Thyroid gland (tissue), 4 donors: Measurements from ENCODE around the gene TNFSF13. TPM values are rescaled to one million over a fixed set of nuclear protein-coding genes. Genes with fewer than 3 reads are reported as not detected.

ENCODE experiments used
- DNase-seq, 2 donors: peaks; one replicate each; pipeline ENCODE4 v3.0.0-alpha.2; 2019
- H3K27ac ChIP-seq, 3 donors: fragments of 200-600 bp; sonication (generic); 1 replicate in 2 of 3; 2 replicates in 1 of 3; pipeline ENCODE4 v1.5.1; 2016 to 2019; ENCODE audit warnings: mild to moderate bottlenecking in 1 of 3, moderate library complexity in 1 of 3
- H3K27me3 ChIP-seq: fragments of 200-600 bp; sonication (generic); one replicate; pipeline ENCODE4 v1.5.1; 2019
- H3K36me3 ChIP-seq, 2 donors: fragments of 200-600 bp; sonication (generic); one replicate each; pipeline ENCODE4 v1.5.1; 2016 to 2019
- H3K4me1 ChIP-seq, 2 donors: fragments of 200-600 bp; sonication (generic); one replicate each; pipeline ENCODE4 v1.5.1; 2017 to 2019
- H3K4me3 ChIP-seq, 3 donors: fragments of 200-600 bp; sonication (generic); replicated peaks in 1 of 3; 1 replicate in 2 of 3; 2 replicates in 1 of 3; pipeline ENCODE4 v1.5.1; 2016; ENCODE audit warnings: mild to moderate bottlenecking in 1 of 3
- H3K9me3 ChIP-seq: fragments of 200-600 bp; sonication (generic); one replicate; pipeline ENCODE4 v1.5.1; 2017
- CTCF ChIP-seq, 6 experiments: fragments of 200-600 bp in 3 of 6; fragments of 450-650 bp in 3 of 6; sonication (generic) in 3 of 6; IDR thresholded peaks; one replicate each; pipeline ENCODE4 v1.5.1; 2016 to 2019; ENCODE audit warnings: antibody characterized with exemption in 6 of 6, mild to moderate bottlenecking in 2 of 6, inconsistent platforms in 1 of 6, moderate library complexity in 1 of 6
- POLR2A ChIP-seq, 2 donors: fragments of 450-650 bp; IDR thresholded peaks; one replicate each; pipeline ENCODE4 v1.6.1; 2017; ENCODE audit warnings: antibody characterized with exemption in 2 of 2, mild to moderate bottlenecking in 2 of 2, moderate library complexity in 1 of 2
- WGBS, 2 donors: methylation state at CpG; one replicate each; pipeline ENCODE4 v1.1.5; 2017; 5-methylcytosine and 5-hydroxymethylcytosine counted together
- intact Hi-C: fragments of 100-400 bp; cut with DNase I; formaldehyde crosslinking; loops from one replicate; pipeline ENCODE4 v1.15.1; 2023
- total RNA-seq, 4 donors: library from RNA; depleted of rRNA; stranded (reverse); fragments of >200 nt; gene quantifications; one replicate each; pipeline ENCODE4 v1.2.3, GENCODE V29; 2016

Gene TNFSF13
- total RNA-seq, 4 donors from 2014 or later: 11.7 to 32.2 (median 24.8) TPM

DNA sequence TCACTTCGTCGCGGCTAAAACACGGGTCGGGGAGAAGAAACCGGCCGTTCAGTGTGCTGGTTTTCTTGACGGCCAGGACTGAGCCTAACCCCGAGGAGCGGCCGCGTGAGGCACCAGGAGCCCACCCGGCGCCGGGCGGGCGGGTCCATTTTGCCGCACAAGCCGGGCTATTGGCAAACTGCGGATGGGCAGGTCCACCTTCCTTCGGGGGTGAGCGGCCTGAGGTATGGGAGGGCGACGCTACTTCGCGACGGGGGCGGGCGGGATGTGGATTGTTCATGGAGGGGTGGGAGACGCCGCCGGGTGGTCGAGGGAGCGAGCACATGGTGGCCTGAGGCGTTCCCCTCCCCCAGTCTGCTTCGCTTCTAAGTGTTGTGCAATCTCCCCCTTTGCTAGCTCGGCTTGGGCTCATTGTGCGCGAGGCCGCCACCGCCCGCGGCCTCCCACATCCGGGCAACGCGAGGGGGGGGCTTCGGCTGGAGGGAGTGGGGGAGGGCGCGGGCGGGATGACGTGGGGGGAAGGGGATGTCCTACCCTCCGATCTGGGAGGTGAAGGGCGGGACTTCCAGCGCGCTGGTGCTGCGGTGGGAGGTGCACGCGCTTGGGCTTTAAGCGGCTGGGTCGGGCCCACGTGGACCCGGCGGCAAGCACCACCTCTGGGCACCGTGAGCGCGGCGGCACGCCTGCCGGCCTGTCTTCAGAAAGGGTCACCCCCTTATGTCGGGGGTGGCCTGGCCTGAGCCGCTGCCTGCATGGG lies 15.0 kb downstream of the TNFSF13 start:
- peak overlapping the region; percentile 75 to 99 (median 99) for H3K4me3 ChIP-seq
- peak overlapping the region; percentile 94 to 96 (median 95) for H3K27ac ChIP-seq
- H3K4me1 ChIP-seq: peaks cover 16 to 26% of the 10 kb centered on the region in 2 donors
- 0 to 1% methylated on average over 3 to 49 of the region's 71 CpGs for WGBS, 2 donors
- H3K9me3 ChIP-seq: no peaks in the 10 kb centered on the region
- TF ChIP-seq POLR2A (IDR thresholded peaks at IDR 0.05): peak in 1 of 2 donors; percentile 72
- no peak for TF ChIP-seq CTCF (IDR thresholded peaks at IDR 0.05)
- DNase-seq: peak; percentile 92
- H3K36me3 ChIP-seq: peaks cover 56 to 59% of the 10 kb centered on the region in 2 donors
- H3K27me3 ChIP-seq: no peaks in the 10 kb centered on the region
- intact Hi-C loops: loop anchor here (5.0 kb wide), 1 partner anchor 114 kb away; the partner anchor contains the start of genes TP53 and WRAP53

GRCh38 chr17:7574176-7574953 lies 15.8 kb downstream of the TNFSF13 start:
- TF ChIP-seq POLR2A (IDR thresholded peaks at IDR 0.05) (no peak), CTCF (IDR thresholded peaks at IDR 0.05) (no peak)
- Histone ChIP-seq H3K4me1 (peaks cover 16 to 33% of the 10 kb centered on the region in 2 donors), H3K4me3 (peak overlapping the region in 2 of 3 donors; percentile 27 to 99), H3K27ac (peak overlapping the region in 2 of 3 donors; percentile 94 to 96), H3K27me3 (no peaks in the 10 kb centered on the region), H3K36me3 (peaks cover 60 to 64% of the 10 kb centered on the region in 2 donors), H3K9me3 (no peaks in the 10 kb centered on the region)
- 34 to 42% methylated on average over 14 of the region's 15 CpGs for WGBS, 2 donors
- no peak for DNase-seq
- intact Hi-C loops: loop anchor here (5.0 kb wide), 1 partner anchor 113 kb away; the partner anchor contains the start of genes TP53 and WRAP53

- intact Hi-C loops: no loop called here
- H3K27me3 ChIP-seq: no peaks in the 10 kb centered on the region
- H3K4me1 ChIP-seq: peaks cover 16 to 36% of the 10 kb centered on the region in 2 donors
- no peaks in the 10 kb centered on the region for H3K9me3 ChIP-seq
- peaks cover 53 to 54% of the 10 kb centered on the region in 2 donors for H3K36me3 ChIP-seq
- no peak overlapping the region for H3K27ac ChIP-seq
- H3K4me3 ChIP-seq: no peak overlapping the region
- DNase-seq: no peak
- TF ChIP-seq CTCF (IDR thresholded peaks at IDR 0.05) (no peak), POLR2A (IDR thresholded peaks at IDR 0.05) (no peak)
- 73% methylated on average over 1 of the region's 1 CpG; no CpG with 5 or more reads in 1 of the 2 donors for WGBS, 2 donors
These were observed 16.9 kb downstream of the TNFSF13 start for GRCh38 chr17:7575481-7575883.

GRCh38 chr17:7575959-7576358 lies 17.4 kb downstream of the TNFSF13 start:
- intact Hi-C loops: no loop called here
- H3K4me3 ChIP-seq: no peak overlapping the region
- TF ChIP-seq POLR2A (IDR thresholded peaks at IDR 0.05) (no peak), CTCF (IDR thresholded peaks at IDR 0.05) (no peak)
- H3K4me1 ChIP-seq: peaks cover 16 to 41% of the 10 kb centered on the region in 2 donors
- WGBS, 2 donors: 76 to 78% methylated on average over 7 of the region's 7 CpGs
- no peak for DNase-seq
- no peaks in the 10 kb centered on the region for H3K9me3 ChIP-seq
- H3K36me3 ChIP-seq: peaks cover 48 to 49% of the 10 kb centered on the region in 2 donors
- no peak overlapping the region for H3K27ac ChIP-seq
- H3K27me3 ChIP-seq: no peaks in the 10 kb centered on the region
